Stimulated activated CD8-positive, alpha-beta memory T cell treated with anti-CD3 and anti-CD28 coated beads, Interleukin-15, amount 100 ng/mL, for 1 hour (primary cell): Measurements from ENCODE around the gene MRPL34.

Experiments
- DNase-seq: peaks from one replicate; pipeline ENCODE4 v3.0.0-alpha.2; 2020; ENCODE audit warnings: low read depth

The MRPL34 gene

DNA sequence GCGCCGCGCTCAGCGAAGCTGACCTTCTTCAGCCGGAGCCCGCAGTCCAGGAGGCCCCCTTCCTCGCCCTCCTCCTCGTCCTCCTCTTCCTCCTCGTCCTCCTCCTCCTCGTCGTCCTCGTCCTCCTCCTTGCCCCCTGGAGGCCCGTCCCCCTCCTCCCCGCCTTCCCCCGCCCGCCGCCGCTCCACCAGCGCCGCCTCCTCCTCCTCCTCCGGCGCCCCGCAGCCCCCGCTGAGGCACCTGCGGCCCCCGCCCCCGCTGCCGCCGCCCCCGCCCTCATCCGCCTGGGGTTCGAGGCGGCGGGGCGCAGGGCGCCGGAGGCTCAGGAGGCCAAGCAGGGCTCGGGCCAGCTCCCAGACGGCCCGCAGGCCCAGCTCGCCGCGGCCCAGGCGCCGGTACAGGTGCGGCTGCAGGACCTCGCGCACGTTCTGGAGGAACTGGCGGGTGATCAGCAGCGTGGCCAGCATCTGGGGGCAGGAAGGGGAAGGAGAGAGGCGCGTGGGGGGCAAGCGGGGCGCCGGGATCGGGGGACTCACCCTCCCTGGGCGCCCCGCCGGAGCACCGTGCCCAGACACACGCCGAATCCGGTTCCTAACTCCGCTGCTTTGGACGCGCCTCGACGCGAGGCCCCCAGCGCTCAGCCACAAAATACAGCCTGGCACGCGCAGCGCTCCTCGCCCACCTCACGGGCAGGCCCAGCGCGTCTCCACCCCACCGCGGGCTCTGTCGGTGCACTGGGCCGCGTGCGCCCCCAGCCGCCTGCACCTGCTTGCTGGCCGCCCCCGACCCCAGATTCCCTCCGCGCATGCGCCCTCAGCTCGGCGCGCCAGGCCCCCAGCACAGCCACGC, 23.1 kb downstream of the MRPL34 start:
- DNase-seq: no peak

DNA sequence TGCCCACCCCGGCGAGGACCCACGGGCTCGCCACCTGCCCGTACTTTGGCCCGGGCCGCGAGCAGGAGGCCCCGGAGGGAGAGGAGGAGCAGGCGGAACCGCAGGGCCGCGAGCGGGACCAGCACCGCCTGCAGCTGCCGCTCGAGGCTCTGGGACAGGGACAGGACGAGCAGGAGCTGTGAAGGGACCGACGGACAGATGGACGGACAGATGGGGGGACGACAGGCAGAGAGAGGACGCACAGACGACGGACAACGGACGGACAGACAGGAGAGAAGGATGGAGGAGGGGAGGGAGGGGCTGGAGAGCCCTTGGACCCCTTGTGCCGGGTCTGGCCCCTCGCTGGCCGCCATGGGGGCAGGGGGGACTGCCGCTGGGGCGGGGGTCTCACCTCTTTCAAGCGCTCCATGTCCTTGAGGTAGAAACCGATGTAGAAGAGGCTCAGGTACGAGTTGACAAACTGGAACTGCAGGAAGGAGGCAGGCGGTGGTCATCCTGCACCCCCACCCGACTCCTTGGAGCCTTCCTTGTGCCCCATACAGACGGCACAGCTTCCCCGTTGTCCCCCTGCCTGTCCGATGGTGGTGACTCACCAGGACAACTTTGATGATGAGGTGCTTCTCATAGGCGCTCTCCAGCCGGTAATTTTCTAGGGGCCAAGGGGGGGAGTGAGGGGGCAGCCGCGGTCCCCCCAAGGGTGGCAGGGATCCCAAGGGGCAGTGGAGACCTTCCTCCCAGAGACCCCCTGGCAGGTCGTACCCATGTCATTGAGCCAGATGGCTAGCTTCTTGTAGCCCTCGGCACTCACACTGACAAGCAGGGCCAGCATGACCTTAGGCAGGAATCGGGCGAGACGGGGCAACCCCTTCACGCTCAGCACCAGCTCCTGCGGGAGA, 23.9 kb downstream of the MRPL34 start:
- no peak for DNase-seq

DNA sequence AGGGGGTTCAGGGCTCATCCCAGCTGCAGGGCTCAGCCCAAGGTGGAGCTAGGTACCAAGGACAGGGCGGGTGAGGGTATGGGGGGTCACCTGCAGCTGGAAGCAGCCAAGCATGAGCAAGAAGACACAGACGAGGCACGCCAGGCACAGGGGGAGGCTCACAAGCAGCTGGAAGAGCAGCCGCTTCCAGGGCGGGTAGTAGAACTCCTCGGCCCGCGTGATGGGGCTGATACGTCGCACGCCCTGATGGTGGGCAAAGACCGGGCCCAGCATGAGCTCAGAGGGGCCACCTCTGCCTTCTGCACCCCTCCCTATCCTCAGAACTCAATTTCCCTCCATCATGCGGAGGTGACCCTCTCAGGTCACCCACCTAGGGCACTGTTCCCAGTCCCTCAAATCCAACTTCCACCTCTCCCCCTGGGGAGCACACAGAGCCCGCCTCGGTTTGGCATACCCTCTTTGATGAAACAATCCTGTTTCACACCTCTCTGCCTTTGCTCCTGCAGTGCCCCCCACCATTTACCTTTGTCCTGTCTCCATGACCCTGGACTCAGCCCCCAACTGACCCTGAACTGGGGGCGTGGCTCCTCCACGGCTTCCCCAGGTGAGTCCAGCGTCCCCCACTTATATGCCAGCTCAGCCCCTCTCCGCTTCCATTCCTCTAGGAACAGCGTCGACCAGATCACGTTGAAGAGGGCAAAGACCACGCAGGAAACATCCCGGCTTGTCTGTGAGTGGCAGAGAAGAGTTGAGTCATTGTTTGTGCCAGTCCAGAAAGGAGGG, 24.8 kb downstream of the MRPL34 start:
- no peak for DNase-seq

DNA sequence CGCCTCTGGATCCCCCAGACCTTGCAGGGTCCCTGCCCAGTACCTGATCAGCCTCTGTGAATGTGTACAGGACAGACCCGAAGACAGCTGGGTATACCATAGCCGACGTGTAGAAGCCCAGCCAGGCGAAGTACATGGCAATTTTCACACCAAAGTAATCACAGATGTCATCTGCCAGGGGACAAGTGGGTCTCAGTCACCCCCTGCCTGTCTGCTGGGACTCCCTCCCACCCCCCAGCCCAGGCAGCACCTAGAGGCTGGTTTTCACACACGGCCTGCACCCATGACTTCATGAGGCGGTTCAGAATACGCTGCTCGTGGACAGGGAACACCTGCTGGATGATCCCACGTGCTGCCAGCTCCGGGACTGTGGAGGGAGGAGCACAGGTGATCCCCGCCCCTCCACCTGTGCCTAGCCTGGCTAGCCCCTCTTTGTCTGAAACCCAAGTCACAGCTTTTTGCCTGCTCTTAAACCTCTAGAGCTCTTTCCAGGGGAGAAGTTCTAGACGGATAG, 25.4 kb downstream of the MRPL34 start:
- no peak for DNase-seq

- no peak for DNase-seq
These were observed 26.6 kb downstream of the MRPL34 start for GRCh38 chr19:17332360-17332676.

- no peak for DNase-seq
These were observed 27.3 kb downstream of the MRPL34 start for GRCh38 chr19:17332677-17333581.

- no peak for DNase-seq
These were observed 28.1 kb downstream of the MRPL34 start for GRCh38 chr19:17333611-17334413.

- peak; percentile 98 for DNase-seq
These were observed 29.0 kb downstream of the MRPL34 start, which contains the start of gene ANO8 for GRCh38 chr19:17334414-17335409. ANO8 (minus strand) TSS chr19:17334855; CDS start chr19:17334670, 185 bp downstream.

- no peak for DNase-seq
These were observed 29.9 kb downstream of the MRPL34 start for GRCh38 chr19:17335575-17335974.

GRCh38 chr19:17336872-17337674, 31.4 kb downstream of the MRPL34 start, which contains the start of gene GTPBP3:
GTPBP3 (plus strand) TSS chr19:17337553; CDS start chr19:17337612, 59 bp downstream.
- DNase-seq: peak; percentile 89

- DNase-seq: no peak
These were observed 32.2 kb downstream of the MRPL34 start for GRCh38 chr19:17337675-17338432.

DNA sequence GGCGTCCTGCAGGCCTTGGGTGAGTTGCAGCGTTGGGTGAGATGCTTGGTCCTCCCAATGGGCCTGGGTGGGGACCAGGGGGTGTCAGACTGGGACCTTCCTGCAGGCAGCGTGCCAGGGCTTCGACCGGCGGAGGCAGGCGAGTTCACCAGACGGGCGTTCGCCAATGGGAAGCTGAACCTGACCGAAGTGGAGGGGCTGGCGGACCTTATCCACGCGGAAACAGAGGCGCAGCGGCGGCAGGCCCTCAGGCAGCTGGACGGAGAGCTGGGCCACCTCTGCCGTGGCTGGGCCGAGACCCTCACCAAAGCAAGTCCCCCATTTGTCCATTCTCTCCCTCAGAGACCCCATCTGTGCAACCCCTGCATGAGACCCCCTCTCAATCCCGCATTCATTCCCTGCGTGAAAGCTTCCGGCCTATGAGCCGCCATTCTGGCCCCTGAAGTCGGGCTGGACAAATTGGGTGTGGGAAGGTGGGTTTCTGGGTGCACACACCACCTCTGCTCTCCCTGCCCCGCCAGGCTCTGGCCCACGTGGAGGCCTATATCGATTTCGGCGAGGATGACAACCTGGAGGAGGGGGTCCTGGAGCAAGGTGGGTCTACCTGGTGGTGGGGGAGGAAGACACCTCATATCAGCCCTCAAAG, 32.9 kb downstream of the MRPL34 start:
- no peak for DNase-seq

DNA sequence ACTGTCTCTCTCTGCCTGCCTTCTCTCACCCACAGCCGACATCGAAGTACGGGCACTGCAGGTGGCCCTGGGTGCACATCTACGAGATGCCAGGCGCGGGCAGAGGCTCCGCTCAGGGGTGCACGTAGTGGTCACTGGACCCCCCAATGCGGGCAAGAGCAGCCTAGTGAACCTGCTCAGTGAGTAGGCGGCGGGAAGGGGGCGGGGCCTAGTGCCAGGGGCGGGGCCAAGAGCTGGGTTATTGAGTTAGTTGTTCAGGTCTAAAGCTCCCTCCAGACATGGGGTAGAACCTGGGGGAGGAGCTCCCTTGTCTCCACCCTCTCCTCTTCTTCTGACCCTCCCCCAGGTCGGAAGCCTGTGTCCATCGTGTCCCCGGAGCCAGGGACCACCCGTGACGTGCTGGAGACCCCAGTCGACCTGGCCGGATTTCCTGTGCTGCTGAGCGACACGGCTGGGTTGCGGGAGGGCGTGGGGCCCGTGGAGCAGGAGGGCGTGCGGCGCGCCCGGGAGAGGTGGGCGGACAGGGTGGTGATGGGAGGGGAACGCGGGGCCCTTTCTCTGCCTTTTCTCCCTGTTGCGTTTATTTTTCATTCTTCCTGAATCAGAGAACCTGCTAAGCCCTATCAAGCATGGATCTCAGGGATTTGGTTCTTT, 33.5 kb downstream of the MRPL34 start:
- no peak for DNase-seq

DNA sequence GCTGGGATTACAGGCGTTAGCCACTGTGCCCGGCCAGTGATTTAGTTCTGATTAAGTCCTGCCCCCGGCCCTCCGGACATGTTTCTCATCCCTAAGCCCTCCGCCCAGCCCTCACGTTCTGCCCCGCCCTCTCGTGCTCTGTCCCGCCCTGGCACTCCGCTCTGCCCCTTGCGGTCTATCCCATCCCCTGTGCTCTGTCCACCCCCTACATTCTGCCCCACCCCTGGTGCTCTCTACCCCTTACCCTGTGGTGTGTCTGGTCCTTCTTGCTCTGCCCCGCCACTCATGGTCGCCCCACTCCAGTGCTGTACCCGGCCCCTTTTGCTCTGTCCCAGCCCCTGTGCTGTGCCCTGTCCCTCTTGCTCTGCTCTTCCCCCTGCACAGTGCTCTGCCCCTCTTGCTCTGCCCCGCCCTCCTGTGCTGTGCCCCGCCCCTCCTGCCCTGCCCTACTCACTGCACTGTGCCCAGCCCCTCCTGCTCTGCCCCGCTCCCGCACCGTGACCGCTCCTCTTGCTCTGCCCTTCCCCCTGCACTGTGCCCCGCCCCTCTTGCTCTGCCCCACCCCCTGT, 34.7 kb downstream of the MRPL34 start:
- no peak for DNase-seq

- no peak for DNase-seq
These were observed 35.2 kb downstream of the MRPL34 start for GRCh38 chr19:17340871-17341357.

GRCh38 chr19:17341386-17341785, 35.7 kb downstream of the MRPL34 start:
- DNase-seq: no peak
